ENCODE measurements around the gene SERTAD3.

DNA sequence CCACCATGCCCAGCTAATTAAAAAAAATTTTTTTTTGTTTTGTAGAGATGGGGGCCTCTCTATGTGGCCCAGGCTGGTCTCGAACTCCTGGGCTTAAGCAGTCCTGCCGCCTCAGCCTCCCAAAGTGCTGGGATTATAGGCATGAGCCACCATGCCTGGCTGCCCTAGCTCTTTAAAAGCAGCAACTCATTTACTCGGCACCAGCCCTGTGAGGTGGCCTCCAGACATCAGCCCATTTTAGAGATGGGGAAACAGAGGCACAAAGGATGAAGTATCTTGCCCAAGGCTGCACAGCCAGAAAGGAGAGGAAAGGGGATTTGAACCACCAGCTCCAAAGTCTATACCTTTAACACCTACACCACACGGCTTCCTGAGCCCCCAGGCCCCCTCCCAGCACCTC, 31.3 kb downstream of the SERTAD3 start:
- TF ChIP-seq, protein P1, sequence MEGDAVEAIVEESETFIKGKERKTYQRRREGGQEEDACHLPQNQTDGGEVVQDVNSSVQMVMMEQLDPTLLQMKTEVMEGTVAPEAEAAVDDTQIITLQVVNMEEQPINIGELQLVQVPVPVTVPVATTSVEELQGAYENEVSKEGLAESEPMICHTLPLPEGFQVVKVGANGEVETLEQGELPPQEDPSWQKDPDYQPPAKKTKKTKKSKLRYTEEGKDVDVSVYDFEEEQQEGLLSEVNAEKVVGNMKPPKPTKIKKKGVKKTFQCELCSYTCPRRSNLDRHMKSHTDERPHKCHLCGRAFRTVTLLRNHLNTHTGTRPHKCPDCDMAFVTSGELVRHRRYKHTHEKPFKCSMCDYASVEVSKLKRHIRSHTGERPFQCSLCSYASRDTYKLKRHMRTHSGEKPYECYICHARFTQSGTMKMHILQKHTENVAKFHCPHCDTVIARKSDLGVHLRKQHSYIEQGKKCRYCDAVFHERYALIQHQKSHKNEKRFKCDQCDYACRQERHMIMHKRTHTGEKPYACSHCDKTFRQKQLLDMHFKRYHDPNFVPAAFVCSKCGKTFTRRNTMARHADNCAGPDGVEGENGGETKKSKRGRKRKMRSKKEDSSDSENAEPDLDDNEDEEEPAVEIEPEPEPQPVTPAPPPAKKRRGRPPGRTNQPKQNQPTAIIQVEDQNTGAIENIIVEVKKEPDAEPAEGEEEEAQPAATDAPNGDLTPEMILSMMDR (IDR thresholded peaks at IDR 0.05; ENCODE audit: low read length): no peak
- no peak for TF ChIP-seq EZH2 (optimal IDR thresholded peaks at IDR 0.05; ENCODE audit: low read depth, low read length)
- TF ChIP-seq EZH2phosphoT487 (IDR thresholded peaks at IDR 0.05; ENCODE audit: low read length): no peak

All from MM.1S (cell line).